Measurements from ENCODE around the gene PPP1CA. TPM values are rescaled to one million over a fixed set of nuclear protein-coding genes. Genes with fewer than 3 reads are reported as not detected.
A peak's percentile ranks its signal among the peaks of the same experiment; 100 is the strongest.

The PPP1CA gene
- total RNA-seq, 1 experiment from 2014 or later, result 319 TPM

DNA sequence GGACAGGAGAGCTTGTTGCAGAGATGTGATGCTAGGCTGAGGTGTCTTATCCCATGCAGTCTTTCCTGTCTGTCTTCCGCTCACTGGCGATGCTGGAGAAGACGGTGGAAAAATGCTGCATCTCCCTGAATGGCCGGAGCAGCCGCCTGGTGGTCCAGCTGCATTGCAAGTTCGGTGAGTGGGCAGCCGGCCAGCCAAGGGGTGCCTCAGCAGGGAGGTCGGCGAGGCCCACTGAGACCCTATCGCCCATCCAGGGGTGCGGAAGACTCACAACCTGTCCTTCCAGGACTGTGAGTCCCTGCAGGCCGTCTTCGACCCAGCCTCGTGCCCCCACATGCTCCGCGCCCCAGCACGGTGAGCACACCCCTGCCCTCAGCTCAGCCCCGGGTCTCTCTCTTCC, 8.2 kb downstream of the PPP1CA start:
- in situ Hi-C loops (cut with HindIII; ENCODE audit: low sequenced_read_pairs), result no loop called here
- no peak for DNase-seq (ENCODE audit: low spot score)

DNA sequence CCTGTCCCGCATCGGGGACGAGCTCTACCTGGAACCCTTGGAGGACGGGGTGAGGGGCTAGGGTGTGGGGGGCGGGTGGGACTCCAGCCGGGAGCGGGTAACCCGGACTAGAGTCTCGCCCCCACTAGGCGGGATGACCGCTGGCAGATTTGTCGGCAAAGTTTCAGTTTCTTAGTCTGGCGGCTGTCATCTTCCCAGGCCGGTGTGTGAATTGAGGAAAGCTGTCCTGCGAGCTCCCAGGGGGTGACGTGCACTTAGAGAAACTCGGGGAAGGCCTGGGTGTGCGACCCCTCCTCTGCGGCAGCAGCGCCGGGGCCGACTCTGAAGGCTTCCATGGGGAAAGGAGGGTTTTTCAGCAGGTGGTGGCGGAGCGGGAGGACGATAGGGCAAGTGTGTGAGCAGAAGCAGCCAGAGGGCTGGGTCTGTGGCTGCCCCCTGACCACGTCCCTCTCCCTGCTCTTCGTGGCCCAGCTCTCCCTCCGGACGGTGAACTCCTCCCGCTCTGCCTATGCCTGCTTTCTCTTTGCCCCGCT, 9.4 kb downstream of the PPP1CA start:
- no peak for DNase-seq (ENCODE audit: low spot score)
- in situ Hi-C loops (cut with HindIII; ENCODE audit: low sequenced_read_pairs), result no loop called here

DNA sequence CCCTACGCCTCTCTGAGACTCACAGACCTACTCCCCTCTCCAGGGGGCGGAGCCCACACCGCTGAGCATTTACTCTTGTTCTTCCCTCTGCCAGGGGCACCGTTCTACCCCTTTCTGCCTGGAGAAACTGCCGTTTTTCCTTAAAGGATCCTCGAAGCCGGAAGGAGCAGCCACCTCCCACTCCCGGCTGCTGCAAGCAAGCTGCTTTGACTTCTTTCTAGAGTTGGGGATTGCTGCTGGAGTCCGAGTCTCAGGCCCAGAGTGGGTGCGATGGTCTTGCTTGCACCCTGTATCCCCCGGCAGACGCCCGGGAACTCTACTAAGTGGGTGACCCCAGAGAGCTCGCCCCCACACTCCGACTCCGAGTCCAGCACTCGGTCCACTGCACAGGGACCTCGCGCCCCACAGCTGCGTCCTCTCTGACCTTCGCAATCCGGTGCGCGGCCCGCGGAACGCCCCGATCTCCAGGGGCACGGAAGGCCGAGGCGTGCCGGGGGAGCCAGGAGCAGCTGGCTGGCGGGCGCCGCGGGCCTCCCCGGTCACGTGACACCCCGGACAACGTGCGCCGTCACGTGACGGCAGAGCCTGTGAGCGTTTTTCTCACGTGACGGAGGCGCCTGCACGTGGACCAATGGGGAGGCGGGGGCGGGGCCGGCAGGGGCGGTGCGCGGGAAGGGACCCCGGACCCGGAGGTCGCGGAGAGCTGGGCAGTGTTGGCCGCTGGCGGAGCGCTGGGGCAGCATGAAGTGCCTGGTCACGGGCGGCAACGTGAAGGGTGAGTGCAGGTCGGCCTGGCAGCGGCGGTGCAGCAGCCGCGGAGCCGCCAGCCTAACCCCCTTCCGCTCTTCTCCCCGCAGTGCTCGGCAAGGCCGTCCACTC, 10.1 kb downstream of the PPP1CA start, which contains the start of gene RAD9A:
Gene RAD9A, plus strand, starts transcription at position 683 of the 879 bp plus-strand sequence. Its CDS starts 59 bp downstream, at position 742.
- in situ Hi-C loops (cut with HindIII; ENCODE audit: low sequenced_read_pairs), result no loop called here

DNA sequence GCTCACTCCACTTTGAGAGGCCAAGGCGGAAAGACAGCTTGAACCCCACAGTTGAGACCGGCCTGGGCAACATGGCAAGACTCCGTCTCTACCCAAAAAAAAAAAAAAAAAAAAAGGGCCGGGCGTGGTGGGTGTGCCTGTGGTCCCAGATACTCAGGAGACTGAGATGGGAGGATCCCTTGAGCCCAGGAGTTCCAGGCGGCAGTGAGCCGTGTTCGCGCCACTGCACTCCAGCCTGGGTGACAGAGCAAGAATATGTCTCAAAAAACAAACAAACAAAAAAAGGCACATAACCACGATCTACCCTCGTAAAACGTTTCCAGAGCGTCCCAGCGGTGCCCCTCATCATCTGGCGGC, 10.7 kb downstream of the PPP1CA start:
- in situ Hi-C loops (cut with HindIII; ENCODE audit: low sequenced_read_pairs), result no loop called here
- DNase-seq (ENCODE audit: low spot score), result no peak

More for the DNA sequence above, 10.1 kb downstream of the PPP1CA start, which contains the start of gene RAD9A:
- peak; percentile 93 for DNase-seq (ENCODE audit: low spot score)

DNA sequence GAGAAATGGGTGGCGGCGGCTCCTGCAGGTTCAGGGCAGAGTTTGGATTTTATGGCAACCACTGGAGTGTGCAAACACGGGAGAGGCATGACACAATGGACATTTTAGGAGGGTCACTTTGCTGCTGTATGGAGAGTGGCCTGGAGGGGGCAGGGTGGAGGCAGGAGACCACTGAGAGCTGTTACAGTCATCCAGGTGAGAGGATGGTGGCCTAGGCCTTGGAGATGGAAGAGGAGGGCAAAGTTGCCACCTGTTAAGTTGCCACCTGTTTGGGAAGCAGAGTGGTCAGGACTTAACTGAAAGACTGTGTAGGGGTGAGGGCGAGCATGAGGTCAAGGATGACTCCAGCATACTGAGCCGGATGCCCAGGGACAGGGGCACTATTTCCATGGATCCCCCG, 12.2 kb downstream of the PPP1CA start:
- in situ Hi-C loops (cut with HindIII; ENCODE audit: low sequenced_read_pairs), result no loop called here

DNA sequence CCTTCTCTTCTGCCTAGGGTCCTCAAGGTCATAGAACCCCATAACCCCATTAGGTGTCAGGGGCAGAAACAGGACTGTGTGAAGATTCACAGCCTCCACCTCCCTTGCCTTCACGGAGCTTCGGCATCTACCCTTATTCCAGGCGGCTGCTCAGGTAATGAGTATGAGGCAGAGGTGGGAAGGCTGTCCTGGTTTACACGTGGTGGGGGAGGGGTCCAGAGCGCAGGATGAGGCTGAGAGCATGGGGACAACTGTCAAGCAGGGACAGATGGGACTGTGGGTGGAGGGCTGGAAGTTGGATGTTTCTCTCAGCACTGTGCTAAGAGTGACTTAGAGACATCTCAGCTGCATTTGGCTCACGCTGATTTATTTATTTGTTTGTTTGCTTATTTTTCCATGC, 14.1 kb downstream of the PPP1CA start:
- no peak for DNase-seq (ENCODE audit: low spot score)
- in situ Hi-C loops (cut with HindIII; ENCODE audit: low sequenced_read_pairs), result no loop called here

More for the DNA sequence above, 12.2 kb downstream of the PPP1CA start:
- DNase-seq (ENCODE audit: low spot score), result peak; percentile 53

DNA sequence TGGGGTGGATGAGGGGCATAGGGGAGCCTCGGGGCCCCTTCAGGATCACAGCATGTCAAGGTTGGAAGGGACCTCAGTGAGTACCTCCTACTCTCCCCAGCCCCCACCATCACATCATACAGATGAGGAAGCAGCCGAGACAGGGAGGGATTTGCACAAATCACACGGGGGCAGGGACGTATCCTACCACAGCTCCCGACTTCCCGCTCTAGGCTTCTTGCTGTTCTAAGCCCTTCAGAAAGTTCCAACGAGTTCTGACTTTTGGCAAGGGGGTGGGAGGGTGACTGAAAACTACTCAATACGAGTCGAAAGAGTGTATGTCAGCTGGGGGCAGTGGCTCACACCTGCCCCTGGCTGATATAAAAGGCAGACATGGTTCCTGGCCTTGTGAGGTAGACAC, 14.6 kb downstream of the PPP1CA start:
- no peak for DNase-seq (ENCODE audit: low spot score)
- in situ Hi-C loops (cut with HindIII; ENCODE audit: low sequenced_read_pairs), result no loop called here

DNA sequence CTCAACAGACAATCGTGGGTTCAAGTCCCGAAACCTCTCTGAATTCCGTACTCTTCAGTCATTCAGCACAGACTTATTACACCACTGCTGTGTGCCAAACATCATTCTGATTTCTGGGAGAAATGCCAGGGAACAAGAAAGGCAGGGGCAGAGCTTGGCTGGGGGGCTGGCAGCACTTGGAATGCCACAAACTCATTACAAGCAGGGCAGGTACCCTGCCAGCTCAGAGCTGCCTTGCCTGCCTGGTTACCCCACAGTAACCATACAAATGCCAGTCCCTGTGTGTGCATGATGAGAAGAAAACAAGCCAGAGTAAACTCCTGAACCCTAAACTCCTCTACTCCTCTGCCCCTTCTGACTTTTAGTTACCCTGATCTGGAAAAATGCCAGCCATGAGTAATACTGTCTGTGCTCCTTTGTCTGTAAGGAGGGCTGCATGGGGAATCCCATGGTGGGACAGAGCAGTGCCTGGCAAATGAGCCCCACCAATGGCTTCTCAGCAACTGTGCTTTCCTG, 16.7 kb downstream of the PPP1CA start:
- in situ Hi-C loops (cut with HindIII; ENCODE audit: low sequenced_read_pairs), result no loop called here
- no peak for DNase-seq (ENCODE audit: low spot score)

DNA sequence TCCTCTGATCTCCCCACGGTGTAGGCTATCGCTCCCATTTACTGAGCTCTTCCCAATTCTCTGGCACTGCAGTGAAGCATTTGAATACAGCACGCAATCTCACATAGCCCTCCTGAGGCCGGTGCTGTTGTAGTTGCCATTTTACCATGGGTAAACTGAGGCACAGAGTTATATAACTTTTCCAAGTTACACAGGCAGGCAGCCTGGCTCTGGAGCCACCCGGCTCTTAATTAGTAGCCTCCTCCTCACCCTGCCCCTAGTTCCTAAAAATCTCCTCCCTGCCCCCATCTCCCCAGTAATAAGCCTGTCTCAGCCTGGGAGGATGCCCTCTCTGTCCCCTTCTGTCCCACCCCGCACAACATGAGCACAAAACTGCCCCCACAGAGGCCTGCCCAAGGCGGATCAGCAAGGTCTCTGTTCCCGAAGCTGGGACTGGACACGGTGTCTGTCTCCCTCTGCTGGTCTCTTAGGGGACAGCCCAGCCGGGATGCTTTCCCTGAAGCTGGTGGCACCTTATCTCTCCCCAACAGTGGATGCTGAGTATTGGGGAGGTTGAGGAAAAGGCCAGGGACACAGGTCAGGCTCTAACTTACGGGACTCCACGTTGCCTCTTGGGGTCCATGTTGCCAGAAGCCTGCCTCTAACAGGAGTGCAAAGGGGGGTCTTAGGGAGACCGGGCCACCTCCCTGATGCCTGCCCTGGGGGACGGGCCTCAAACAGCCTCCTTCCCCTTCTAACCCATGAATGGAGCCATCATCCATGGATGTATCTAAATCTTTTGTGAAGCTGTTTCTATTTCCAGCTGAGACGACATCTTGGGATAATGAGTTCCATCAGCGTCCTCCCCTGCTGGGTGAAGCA, 19.2 kb downstream of the PPP1CA start:
- in situ Hi-C loops (cut with HindIII; ENCODE audit: low sequenced_read_pairs), result no loop called here
- peak; percentile 81 for DNase-seq (ENCODE audit: low spot score)

DNA sequence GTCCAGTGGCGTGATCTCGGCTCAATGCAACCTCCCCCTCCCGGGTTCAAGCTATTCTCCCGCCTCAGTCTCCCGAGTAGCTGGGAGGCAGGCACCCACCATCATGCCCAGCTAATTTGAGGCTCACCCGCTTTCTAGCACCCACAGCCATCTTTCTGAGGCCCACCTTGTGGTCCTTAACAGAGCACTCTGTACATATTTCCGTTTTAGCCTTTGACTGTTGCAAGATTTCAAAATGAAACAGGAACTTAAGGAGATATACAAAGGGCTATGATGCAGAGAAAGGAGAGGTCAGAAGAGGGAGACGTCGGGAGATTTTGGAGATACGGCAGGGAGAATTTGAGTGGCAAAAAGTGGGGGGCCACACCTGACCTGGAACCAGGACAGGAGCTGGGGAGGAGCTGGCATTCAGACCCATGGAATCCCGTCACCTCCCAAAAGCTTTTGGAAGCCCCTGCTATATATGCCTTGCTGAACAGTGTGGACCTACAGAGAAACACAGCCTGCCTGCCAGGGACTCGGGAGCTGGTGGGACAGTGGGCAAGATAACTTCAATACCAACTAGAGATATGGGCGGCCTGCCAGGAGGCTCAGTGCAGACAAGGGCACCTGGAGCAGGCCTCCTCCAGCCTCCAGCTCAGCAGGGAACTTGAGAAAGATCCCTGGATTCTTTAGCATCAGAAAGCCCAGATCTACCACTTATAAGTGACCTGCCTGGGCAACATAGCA, 20.2 kb downstream of the PPP1CA start:
- in situ Hi-C loops (cut with HindIII; ENCODE audit: low sequenced_read_pairs), result no loop called here
- no peak for DNase-seq (ENCODE audit: low spot score)

DNA sequence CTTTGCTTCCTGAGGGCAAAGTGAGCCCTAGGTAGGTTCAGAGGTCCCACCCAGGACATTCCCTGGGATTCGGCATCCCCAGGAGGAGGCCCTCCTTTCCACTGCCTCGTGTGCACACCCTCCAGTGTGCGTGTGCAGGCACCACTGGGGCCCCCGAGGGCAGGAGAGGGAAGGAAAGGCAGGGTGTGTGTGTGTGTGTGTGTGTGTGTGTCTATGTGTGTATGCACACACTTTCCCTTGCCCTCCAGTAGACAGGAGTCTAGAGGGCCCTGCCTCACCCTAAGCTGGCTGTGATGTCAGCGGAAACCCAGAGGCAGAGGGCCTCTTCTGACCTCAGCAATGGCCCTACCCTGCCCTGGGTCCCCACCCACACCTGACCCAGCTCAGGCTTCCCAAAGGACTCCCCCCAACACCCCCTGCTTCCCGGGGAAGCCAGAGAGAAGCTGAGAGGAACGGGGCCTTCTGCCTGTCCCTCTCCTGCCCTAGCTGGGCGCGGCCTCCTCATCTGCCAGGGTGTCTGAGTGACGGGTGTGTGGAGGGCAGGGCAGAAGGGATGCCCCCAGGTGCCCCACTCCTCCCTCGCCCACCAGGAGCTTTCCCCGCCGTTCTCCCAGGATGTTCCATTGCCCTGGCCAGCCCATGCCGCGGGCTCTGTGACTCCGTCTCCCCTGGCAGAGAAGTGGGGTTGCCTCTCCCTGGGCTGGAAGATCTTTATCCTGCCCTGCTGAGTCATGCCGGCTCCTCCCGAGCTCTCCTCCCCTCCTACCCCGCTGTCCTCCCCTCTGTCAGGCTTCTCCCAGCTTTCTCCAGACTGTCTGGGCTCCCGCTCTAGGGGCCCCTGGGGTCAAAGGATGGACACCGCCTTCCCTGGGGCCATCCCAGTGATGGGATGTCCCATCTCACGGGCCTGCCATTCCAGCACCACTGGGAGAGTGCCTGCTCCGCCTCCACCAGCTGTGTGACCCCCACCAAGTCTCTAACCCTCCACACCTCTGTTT, 22.3 kb downstream of the PPP1CA start:
- in situ Hi-C loops (cut with HindIII; ENCODE audit: low sequenced_read_pairs), result no loop called here
- DNase-seq (ENCODE audit: low spot score), result no peak

DNA sequence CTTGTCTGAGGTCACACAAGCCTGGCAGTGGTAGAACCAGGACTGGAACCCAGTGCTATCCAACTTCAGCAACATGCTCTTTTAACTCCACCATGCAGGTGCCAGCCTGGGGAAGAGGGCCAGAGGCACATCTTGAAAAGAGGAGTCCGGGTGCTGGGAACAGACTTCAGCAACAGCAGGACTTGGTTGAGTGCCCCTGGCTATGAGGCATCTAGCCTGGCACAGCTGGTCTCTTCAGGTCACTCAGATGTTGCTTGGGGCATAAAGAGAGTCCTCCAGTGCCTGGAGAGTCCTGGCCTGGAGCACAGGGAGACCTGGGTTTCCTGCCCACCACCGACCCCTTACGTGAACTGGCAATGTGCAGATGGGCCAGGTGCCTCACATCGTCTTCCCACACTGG, 23.1 kb downstream of the PPP1CA start:
- DNase-seq (ENCODE audit: low spot score), result no peak
- in situ Hi-C loops (cut with HindIII; ENCODE audit: low sequenced_read_pairs), result no loop called here

DNA sequence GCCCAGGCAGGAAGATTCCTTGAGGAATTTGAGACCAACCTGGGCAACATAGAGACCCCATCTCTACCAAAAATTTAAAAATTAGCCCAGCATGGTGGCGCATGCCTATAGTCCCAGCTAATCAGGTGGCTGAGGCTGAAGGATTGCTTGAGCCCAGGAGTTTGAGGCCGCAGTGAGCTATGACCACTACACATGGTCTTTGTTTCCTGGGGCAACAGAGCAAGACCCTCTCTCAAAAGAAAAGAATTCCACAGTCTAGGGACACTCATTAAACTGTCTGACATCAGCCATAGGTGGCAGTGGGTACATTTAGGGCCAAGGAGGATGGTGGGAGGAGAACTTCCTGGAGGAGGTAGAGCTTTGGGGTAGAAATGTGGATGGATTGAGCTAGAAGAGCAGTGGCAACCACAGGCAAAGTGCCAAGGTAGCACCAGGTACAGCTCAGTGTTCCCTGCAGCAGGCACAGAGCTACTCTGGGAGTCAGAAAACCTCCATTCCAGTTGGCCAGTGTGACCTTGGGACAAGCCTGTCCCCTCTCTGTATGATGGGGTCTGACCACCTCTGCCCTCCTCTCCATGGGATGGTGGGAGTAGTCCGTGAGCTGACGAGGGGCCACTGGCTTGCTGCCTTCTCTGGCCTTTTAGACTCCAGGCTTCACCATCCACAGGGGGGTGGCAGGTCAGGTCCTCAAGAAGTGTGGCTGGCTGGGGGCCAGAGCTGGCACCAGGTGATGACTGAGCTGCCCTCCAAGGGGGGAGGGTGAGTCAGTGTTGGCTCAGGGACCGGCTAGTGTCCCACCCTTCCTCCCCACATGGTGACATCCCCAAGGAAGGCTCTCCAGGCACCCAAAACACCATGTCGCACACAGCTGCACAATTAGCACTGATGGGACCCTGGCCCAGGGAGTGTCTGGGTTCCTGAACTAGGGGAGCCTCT, 24.5 kb downstream of the PPP1CA start:
- in situ Hi-C loops (cut with HindIII; ENCODE audit: low sequenced_read_pairs), result no loop called here
- DNase-seq (ENCODE audit: low spot score), result no peak

DNA sequence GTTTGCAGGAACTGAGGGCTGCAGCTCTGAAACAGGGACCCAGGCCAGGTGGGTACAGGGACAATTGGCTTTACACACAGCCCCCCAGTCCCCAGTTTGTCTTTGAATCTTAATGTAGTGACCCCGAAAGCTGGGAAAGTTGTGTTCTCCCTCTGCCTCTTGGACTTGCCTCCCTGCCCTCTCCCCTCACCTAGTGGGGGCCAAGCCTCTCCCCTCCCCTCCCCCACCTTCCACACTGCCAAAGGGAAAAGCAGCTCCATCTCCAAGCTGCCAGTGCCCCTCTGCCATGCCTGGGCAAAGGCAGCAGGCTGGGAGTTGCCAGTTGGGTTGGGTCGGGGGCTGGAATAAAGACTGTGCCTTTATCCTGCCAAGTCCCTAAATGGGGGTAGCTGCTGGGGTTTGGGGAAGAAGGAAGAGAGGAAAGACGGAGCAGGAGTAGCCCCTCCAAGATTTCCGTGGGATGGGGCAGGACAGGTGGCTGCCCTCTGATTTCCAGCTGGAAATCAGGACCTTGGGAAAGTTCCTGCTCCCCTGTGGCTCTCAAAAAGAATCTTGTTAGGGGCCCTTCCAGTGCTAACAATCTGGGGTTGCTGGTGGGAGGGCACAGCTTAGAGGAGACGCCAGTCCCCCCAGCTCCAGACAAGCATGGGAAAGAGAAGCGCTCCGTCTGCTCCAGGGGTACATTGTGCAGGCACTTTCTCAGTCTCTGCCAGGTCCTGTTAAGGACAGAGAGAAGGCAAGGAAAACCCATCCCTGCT, 25.4 kb downstream of the PPP1CA start:
- in situ Hi-C loops (cut with HindIII; ENCODE audit: low sequenced_read_pairs), result no loop called here

DNA sequence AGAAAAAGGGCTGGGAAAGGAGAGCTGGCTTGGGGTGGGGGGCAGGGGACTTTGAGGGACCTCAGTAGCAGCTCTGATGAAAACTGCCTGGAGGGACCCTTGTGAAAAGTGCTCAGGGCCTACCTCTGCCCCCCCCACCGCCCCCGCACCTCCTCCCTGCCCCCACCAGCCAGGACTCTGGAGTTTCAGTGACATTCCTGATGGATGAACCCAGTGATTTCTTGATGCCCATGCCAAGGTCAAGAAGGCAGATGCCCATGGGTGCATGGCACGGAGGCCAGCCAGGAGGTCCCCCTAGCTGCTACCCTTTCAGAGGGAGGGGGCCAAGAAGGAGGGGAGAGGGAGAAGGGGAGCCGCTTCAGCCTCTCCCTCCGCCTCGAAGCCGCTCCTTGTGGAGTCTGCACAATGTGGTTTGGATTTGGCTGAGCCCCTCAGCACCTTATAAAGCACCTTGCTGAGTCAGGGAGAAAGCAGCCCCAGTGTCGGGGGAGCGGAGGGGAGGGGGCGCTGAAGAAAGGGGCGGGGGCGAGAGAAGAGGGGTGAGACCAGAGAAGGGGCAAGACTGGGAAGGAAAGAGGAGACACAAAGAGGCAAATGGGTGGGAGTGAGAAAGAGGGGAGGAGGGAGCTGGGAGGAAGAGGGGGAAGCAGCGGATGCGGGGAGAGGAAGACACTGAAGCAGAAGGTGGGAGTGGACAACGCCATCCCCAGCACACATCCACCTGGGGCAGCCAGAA, 26.2 kb downstream of the PPP1CA start:
- no peak for DNase-seq (ENCODE audit: low spot score)
- in situ Hi-C loops (cut with HindIII; ENCODE audit: low sequenced_read_pairs), result no loop called here

More for the DNA sequence above, 25.4 kb downstream of the PPP1CA start:
- no peak for DNase-seq (ENCODE audit: low spot score)
